ENCODE measurements around the gene DCAF12.

DNA sequence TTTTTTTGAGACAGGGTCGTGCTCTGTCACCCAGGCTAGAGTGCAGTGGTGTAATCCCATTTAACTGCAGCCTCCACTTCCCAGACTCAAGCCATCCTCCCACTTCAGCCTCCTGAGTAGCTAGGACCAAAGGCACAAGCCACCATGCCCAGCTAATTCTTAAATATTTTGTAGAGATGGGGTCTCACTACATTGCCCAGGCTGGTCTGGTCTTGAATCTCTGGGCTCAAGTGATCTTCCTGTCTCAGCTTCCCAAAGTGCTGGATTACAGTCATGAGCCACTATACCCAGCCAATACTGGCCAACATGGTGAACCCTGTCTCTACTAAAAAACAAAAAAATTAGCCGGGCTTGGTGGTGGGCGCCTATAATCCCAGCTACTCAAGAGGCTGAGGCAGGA is 6.8 kb downstream of the DCAF12 start:
- TF ChIP-seq, protein P1, sequence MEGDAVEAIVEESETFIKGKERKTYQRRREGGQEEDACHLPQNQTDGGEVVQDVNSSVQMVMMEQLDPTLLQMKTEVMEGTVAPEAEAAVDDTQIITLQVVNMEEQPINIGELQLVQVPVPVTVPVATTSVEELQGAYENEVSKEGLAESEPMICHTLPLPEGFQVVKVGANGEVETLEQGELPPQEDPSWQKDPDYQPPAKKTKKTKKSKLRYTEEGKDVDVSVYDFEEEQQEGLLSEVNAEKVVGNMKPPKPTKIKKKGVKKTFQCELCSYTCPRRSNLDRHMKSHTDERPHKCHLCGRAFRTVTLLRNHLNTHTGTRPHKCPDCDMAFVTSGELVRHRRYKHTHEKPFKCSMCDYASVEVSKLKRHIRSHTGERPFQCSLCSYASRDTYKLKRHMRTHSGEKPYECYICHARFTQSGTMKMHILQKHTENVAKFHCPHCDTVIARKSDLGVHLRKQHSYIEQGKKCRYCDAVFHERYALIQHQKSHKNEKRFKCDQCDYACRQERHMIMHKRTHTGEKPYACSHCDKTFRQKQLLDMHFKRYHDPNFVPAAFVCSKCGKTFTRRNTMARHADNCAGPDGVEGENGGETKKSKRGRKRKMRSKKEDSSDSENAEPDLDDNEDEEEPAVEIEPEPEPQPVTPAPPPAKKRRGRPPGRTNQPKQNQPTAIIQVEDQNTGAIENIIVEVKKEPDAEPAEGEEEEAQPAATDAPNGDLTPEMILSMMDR (IDR thresholded peaks at IDR 0.05), result no peak
- TF ChIP-seq POLR2A (IDR thresholded peaks at IDR 0.05), result no peak
